DOHH2 (cell line): ENCODE results near the gene DNAH14.

Experiments used
- CTCF ChIP-seq: fragments of 200-600 bp; sonication (generic); IDR thresholded peaks from one replicate; pipeline ENCODE4 v1.5.1; 2014; ENCODE audit warnings: antibody characterized with exemption, mild to moderate bottlenecking, low read depth, low read length; ENCODE audit not compliant: poor library complexity, severe bottlenecking
- EZH2phosphoT487 ChIP-seq: fragments of 200-600 bp; sonication (generic); IDR thresholded peaks from 2 replicates; pipeline ENCODE4 v1.6.1; 2017; ENCODE audit warnings: borderline replicate concordance, mild to moderate bottlenecking, antibody characterized with exemption, low read length, moderate library complexity, mixed read lengths

GRCh38 chr1:225332686-225333085 is 403.2 kb downstream of the DNAH14 start:
- TF ChIP-seq CTCF (no peak), EZH2phosphoT487 (no peak)
